ENCODE data around the gene NR5A1.

DNA sequence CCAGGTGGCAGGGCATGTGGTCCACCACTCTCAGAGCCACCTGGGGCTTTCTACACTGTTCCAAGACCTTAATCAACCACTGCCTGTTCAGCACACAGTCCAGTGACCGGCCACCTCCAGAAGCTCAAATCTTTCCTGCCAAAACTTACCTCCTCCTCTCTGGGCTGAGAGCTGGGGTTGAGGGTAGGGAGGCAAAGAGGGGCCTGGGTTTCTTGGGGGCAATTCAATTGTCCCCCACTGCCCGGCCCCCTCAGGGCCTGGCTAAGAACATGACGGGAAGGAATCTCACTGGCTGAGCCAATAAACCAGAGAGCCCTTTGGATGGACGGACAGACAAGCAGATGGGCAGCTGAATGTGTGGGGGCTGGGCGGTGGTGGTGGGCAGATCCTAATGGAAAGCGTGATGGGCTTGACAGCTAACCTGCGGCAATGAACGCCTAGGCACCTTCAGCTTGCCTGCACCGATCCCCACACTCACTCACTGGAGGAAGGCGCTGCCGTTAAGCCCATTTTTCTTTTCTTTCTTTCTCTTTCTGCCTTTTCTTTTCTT, 5.4 kb downstream of the NR5A1 start:
- TF ChIP-seq POLR2A (IDR thresholded peaks at IDR 0.05; ENCODE audit: low read length) (no peak), GATA1 (IDR thresholded peaks at IDR 0.05; ENCODE audit: low read depth, low read length) (no peak)

All from erythroblast (primary cell).